ENCODE data around the gene KRT8.

KRT8 gene

GRCh38 chr12:52917800-52918199, 12.9 kb upstream of the KRT8 start:
- no peak for DNase-seq (ENCODE audit: low read depth)
- no peak overlapping the region for H3K4me3 ChIP-seq (ENCODE audit: low read depth, low read length)
- TF ChIP-seq CTCF (IDR thresholded peaks at IDR 0.05; ENCODE audit: low read depth, low read length, missing control alignments), result no peak

DNA sequence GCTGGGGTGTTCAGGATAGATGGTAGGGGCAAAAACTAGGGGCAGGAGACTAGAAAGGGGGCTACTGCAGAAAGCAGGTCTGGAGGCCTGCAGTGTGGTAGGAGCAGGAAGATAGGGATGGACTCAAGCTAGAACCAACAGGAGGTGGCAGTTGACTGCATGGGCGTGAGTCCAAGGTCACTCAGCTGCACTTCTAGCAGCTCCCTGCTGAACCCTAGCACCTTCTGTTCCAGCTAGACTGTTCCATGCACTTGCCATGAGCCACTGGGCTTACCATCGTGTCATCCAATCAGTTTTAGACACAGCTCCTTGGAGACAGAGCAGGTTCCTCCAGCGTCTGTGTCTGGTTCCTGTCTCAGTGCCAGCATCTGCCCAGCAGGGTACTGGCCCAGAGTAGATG, 11.3 kb upstream of the KRT8 start:
- no peak for TF ChIP-seq CTCF (IDR thresholded peaks at IDR 0.05; ENCODE audit: low read depth, low read length, missing control alignments)
- DNase-seq (ENCODE audit: low read depth), result no peak
- H3K4me3 ChIP-seq (ENCODE audit: low read depth, low read length), result no peak overlapping the region

DNA sequence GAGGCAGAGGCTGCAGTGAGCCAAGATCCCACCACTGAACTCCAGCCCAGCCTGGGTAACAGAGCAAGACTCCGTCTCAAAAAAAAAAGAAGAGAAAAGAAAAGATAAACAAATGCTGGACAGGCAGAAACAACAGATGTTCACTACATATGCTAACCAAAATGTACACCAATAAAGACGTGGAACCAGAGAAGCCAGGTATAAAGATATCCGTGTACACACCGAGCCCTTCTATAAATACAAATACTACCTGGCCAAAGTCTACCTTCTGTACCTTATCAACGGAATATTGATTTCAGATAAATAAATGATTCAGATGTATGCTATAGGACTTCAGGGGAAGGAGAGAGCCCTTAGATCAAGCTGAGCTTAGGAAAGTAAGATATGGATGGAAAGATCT, 10.8 kb upstream of the KRT8 start:
- TF ChIP-seq CTCF (IDR thresholded peaks at IDR 0.05; ENCODE audit: low read depth, low read length, missing control alignments), result no peak
- no peak overlapping the region for H3K4me3 ChIP-seq (ENCODE audit: low read depth, low read length)
- no peak for DNase-seq (ENCODE audit: low read depth)

GRCh38 chr12:52914576-52915121, 9.8 kb upstream of the KRT8 start:
- no peak overlapping the region for H3K4me3 ChIP-seq (ENCODE audit: low read depth, low read length)
- TF ChIP-seq CTCF (IDR thresholded peaks at IDR 0.05; ENCODE audit: low read depth, low read length, missing control alignments), result no peak

DNA sequence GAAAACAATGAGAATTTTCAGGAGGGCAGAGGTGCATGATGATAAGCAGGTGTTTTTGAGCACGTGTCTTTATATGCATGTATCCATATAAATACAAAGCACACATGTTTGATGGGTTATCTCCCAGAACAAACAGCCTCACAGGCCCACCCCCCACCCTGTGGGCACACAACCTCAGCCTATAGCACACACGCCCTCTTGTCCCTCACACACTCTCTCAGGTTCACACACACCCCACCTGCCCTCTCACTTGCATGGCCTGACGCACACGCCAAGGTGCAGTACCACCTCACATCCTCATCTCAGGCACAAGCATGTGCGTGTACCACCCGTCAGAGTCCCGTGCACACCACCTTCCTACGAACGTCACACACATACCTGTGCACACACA, 8.6 kb upstream of the KRT8 start:
- TF ChIP-seq CTCF (IDR thresholded peaks at IDR 0.05; ENCODE audit: low read depth, low read length, missing control alignments), result no peak
- no peak overlapping the region for H3K4me3 ChIP-seq (ENCODE audit: low read depth, low read length)
- no peak for DNase-seq (ENCODE audit: low read depth)

More at GRCh38 chr12:52914576-52915121, 9.8 kb upstream of the KRT8 start:
- DNase-seq (ENCODE audit: low read depth), result no peak

GRCh38 chr12:52912711-52913430, 8.0 kb upstream of the KRT8 start:
- no peak overlapping the region for H3K4me3 ChIP-seq (ENCODE audit: low read depth, low read length)
- DNase-seq (ENCODE audit: low read depth), result no peak
- TF ChIP-seq CTCF (IDR thresholded peaks at IDR 0.05; ENCODE audit: low read depth, low read length, missing control alignments), result no peak

Data from GM12864 (cell line).